Kidney glomerular epithelial cell (primary cell): ENCODE measurements around the gene PACS2.
A peak's percentile ranks its signal among the peaks of the same experiment; 100 is the strongest.
"Not testable (repeated sequence)": the region's sequence is repeated elsewhere in the genome, so short reads cannot be mapped to it uniquely, and the experiment has no call there.

Experiments used
- DNase-seq: peaks from one replicate; lab custom pipeline; 2025; lab: John Stamatoyannopoulos, UW

The PACS2 gene

GRCh38 chr14:105315941-105316576 lies 1.5 kb downstream of the PACS2 start:
- DNase-seq = no peak

DNA sequence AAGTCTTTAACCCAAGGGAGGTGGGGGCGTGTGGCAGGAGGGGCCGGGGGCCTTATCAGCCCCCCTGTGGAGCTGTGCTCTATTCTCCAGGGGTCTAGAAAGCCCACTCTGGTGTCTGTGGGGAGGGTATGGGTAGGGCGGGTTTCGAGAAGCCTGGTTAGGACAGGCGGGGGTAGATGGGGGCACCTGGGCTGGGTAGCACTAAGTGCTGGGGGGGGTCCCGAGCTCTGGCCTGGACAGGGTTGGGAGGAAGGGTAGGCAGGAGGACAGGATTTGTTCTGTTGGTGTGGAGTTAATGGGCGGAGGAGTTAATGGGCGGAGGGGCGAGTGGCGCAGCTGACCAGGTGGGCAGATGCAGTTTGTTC lies 2.0 kb downstream of the PACS2 start:
- no peak for DNase-seq

DNA sequence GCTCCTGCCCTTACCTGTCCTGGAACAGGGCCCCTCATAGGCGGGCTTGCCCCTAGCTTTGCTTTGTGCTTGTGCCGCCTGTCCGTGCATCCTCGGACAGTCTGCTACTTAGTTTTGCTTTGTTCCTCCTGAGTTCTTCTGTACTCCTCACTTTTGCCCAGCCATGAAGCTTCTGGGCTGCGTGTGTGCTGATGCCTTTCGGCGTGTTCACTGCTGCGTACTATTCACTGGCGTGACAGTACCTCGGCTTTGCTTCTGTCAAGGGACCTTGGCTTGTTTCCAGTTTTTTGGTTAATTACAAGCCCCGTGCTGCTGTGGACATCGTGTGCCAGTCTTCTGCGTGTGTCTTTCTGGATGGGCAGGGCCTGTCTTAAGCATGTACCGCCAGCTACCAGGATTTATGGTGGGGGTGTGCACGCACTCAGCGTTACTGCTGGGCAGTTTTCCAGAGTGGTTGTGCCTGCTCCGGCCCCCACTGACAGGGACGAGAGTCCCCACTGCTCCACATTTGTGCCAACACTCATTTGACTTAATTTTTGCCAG lies 2.5 kb downstream of the PACS2 start:
- DNase-seq = no peak

- peak; percentile 42 for DNase-seq
Measured at GRCh38 chr14:105317546-105317945, 3.0 kb downstream of the PACS2 start.

GRCh38 chr14:105322791-105323556 lies 8.4 kb downstream of the PACS2 start:
- DNase-seq = no peak

DNA sequence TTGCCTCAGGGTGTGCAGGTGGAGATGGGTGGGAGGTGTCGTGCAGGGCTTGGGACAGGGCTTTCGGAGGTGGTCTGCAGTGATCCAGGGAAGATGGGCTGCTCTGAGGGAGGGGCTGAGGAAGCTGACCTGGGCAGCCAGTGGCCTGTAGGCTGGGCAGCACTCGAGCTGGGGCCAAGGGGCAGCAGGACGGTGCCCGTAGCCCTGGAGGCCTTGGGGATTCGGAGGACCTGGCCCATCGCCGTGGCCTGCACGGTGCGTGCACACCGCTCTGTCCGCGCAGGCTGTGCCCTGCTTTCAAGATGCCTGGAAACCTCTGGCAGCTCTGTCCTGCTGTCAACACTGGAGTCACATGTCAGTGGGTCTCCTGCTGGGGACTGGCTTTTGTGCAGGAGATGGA lies 9.1 kb downstream of the PACS2 start:
- DNase-seq = no peak

GRCh38 chr14:105324080-105324778 lies 9.7 kb downstream of the PACS2 start:
- DNase-seq = no peak

DNA sequence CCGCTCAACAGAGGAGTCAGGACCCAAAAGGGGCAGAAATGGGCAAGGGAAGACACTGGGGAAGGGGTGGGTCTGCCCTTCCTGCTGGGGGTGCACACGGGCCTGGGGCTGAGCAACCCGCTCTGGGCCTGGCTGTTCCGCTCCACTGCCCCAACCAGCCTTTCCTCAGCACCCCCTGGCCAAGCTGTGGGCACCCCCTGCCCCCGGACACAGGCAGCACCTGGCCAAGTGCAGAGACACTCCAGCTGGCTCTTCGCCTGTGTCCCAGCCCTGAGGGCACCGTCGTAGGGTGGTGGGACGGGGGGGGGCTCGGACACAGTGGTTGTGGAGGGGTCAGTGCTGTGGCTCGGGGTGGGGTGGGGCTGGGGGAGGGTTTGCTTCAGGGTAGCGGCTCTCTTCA lies 10.3 kb downstream of the PACS2 start:
- DNase-seq = no peak

- no peak for DNase-seq
Measured at GRCh38 chr14:105325303-105325702, 10.8 kb downstream of the PACS2 start.

DNA sequence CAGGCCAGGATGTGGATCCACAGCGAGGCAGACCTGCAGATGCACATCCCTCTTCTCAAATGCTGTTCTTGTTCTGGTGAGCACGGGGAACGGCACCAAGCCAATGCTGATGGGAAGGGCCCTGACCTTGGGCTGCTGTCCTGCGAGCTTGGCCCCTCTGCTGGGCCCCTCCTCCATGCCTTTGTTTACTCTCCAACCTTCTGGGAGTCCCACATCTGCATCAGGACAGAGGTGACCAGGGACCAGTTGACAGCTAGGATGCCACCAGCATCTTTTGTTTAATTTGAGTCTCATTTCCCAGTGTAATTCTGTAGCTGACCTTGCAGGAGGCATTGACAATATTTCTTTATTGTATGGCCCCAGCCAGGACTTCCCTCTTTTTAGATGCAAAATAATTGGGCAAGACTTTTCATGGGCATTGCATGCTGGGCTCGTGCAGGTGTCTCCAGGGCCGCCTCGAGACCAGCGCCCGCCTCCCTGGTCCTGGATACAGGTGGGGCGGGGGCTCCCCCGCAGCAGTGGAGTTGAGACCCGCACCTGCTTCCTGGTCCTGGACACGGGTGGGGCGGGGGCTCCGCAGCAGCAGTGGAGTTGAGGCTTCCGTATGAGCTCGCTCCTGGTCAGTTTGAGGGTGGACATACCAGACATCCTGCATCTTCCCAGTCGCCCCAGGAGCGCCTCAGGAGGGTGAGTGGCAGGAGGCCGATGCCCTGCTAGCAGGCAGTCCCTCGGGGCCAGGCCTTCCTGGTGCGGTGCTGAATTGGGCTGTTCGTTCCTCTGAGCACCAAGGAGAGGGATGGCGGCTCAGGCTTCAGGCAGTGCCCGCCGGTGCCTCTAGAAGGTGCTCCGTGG lies 11.4 kb downstream of the PACS2 start:
- DNase-seq = no peak

DNA sequence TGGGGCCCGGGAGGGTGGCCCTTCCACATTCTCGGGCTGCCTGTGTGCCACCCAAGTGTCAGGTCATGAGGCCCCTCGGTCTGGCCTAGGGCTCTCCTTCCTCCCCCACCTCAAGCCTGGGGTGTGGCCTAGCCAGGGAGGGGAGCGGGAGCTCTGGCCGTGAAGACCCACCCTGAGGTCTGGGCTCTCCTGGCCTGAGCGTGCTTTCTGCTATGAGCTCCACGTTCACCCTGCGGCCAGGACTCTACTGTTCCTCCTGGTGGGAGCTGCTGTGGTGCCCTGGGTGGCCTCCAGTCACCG lies 12.0 kb downstream of the PACS2 start:
- no peak for DNase-seq

DNA sequence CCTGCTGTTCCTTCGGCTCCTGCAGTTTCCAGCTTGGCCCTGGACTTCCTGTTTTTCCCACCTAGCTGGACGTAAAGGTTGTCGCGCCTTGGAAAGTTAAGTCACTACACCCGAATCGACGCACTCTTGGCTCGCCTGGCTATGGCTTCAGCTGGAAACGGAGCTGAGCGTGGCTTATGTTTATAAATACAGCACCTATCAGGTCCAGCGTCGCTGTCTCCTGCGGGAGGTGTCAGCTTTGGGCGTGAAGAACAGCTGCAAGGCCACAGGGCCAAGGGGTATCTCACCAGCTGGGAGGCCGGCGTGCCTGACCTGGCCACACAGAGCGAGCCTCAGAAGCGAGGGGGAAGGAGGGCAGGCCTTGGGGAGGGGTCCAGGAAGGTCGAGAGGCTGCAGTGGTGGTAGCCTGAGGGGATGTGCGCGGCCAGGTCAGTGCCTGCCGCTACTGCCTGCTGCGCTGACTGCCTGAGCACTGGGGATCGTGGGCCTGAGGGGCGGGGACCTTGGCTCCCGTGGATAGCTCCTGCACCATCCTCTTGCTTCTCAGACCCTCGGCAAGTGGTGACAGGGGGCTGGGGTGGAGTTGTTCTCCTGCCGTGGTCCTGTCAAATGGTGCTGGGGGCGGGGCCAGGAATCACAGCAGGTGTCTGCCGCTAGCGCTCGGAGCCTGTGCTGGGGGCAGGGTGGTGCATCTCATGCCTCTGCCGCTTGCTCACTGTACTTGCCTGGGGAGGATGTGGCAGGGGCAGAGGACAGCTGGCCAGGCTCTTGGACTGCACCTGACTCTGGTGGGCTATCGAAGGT lies 12.5 kb downstream of the PACS2 start:
- DNase-seq = no peak

DNA sequence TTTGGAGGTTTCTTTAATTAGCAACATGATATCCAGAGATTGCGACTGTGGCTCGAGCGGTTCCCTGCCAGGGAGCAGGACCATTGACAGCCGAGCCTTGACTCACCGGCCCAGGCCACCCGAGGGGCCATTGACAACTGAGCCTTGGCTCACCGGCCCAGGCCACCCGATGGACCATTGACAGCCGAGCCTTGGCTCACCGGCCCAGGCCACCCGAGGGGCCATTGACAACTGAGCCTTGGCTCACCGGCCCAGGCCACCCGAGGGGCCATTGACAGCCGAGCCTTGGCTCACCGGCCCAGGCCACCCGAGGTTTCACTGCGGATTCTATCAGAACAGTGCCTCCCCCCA lies 13.1 kb downstream of the PACS2 start:
- not testable (repeated sequence) for DNase-seq

GRCh38 chr14:105328070-105328677 lies 13.6 kb downstream of the PACS2 start:
- no peak for DNase-seq

- no peak for DNase-seq
Measured at GRCh38 chr14:105328678-105329390, 14.3 kb downstream of the PACS2 start.

- no peak for DNase-seq
Measured at GRCh38 chr14:105329411-105330150, 15.0 kb downstream of the PACS2 start.

GRCh38 chr14:105330491-105330895 lies 15.9 kb downstream of the PACS2 start:
- DNase-seq = peak; percentile 16

- no peak for DNase-seq
Measured at GRCh38 chr14:105331575-105332349, 17.2 kb downstream of the PACS2 start.

GRCh38 chr14:105332350-105332874 lies 17.9 kb downstream of the PACS2 start:
- DNase-seq = no peak
